CD14-positive monocyte (primary cell): ENCODE data around the gene ERBB4. TPM values are rescaled to one million over a fixed set of nuclear protein-coding genes. Genes with fewer than 3 reads are reported as not detected.

Experiments
- DNase-seq, 3 donors: peaks; one replicate each; pipeline ENCODE4 v3.0.0-alpha.2; 2011 to 2022
- H2AFZ ChIP-seq: 2 replicates; pipeline ENCODE4 v1.6.0; 2012; ENCODE audit warnings: mild to moderate bottlenecking, low read depth, low read length, inconsistent platforms; ENCODE audit not compliant: insufficient read depth, poor library complexity, severe bottlenecking
- H3K27ac ChIP-seq, 2 donors: 1 replicate in 1 of 2; 2 replicates in 1 of 2; pipeline ENCODE4 v1.5.1; 2012 to 2013; ENCODE audit warnings: low read length in 2 of 2, control low read depth in 1 of 2, inconsistent platforms in 1 of 2, low read depth in 1 of 2, mild to moderate bottlenecking in 1 of 2
- H3K27me3 ChIP-seq, 2 donors: one replicate each; pipeline versions ENCODE4 v1.6.0 to v1.6.1; 2011 to 2013; ENCODE audit warnings: low read length in 2 of 2; ENCODE audit not compliant: control insufficient read depth in 2 of 2, insufficient read depth in 2 of 2
- H3K36me3 ChIP-seq, 2 donors: replicated peaks in 1 of 2; 1 replicate in 1 of 2; 2 replicates in 1 of 2; pipeline versions ENCODE4 v1.5.1 to v1.6.1; 2012 to 2013; ENCODE audit warnings: low read length in 2 of 2, control low read depth in 1 of 2, inconsistent platforms in 1 of 2, mild to moderate bottlenecking in 1 of 2; ENCODE audit not compliant: insufficient read depth in 2 of 2, control insufficient read depth in 1 of 2
- H3K4me1 ChIP-seq, 2 donors: 1 replicate in 1 of 2; 2 replicates in 1 of 2; pipeline versions ENCODE4 v1.5.1 to v1.6.1; 2012 to 2013; ENCODE audit warnings: low read length in 2 of 2, control low read depth in 1 of 2, inconsistent platforms in 1 of 2, mild to moderate bottlenecking in 1 of 2, moderate library complexity in 1 of 2; ENCODE audit not compliant: insufficient read depth in 2 of 2, control insufficient read depth in 1 of 2
- H3K4me2 ChIP-seq: replicated peaks from 2 replicates; pipeline ENCODE3; 2012; ENCODE audit warnings: low read length, moderate library complexity, mild to moderate bottlenecking; ENCODE audit not compliant: poor library complexity, severe bottlenecking; ENCODE audit errors: extremely low read depth
- H3K4me3 ChIP-seq, 3 experiments: fragments of 200-600 bp in 1 of 3; sonication (generic) in 1 of 3; replicated peaks in 1 of 3; 1 replicate in 2 of 3; 2 replicates in 1 of 3; pipeline ENCODE4 v1.5.1; 2011 to 2013; ENCODE audit warnings: low read length in 3 of 3, mild to moderate bottlenecking in 3 of 3, control low read depth in 2 of 3, low read depth in 2 of 3, inconsistent platforms in 1 of 3, moderate library complexity in 1 of 3
- H3K79me2 ChIP-seq: 2 replicates; pipeline ENCODE4 v1.6.0; 2012; ENCODE audit warnings: mild to moderate bottlenecking, control low read depth, inconsistent platforms, low read length, moderate library complexity; ENCODE audit not compliant: insufficient read depth
- H3K9ac ChIP-seq: 2 replicates; pipeline ENCODE4 v1.6.0; 2017; ENCODE audit warnings: low read length, mild to moderate bottlenecking; ENCODE audit not compliant: insufficient read depth, poor library complexity, severe bottlenecking
- H3K9me3 ChIP-seq, 2 donors: replicated peaks in 1 of 2; 1 replicate in 1 of 2; 2 replicates in 1 of 2; pipeline versions ENCODE4 v1.5.1 to v1.6.1; 2012 to 2013; ENCODE audit warnings: low read length in 2 of 2, control low read depth in 1 of 2; ENCODE audit not compliant: control insufficient read depth in 1 of 2, insufficient read depth in 1 of 2
- H4K20me1 ChIP-seq: 2 replicates; pipeline ENCODE4 v1.6.0; 2012; ENCODE audit warnings: mild to moderate bottlenecking, low read length, control low read depth, moderate library complexity; ENCODE audit not compliant: insufficient read depth
- H3K27ac Mint-ChIP-seq, 7 donors: one replicate each; pipeline ENCODE4 v1.8.0; 2020; ENCODE audit warnings: mild to moderate bottlenecking in 7 of 7, mixed read lengths in 7 of 7, moderate library complexity in 6 of 7, inconsistent platforms in 2 of 7
- H3K27me3 Mint-ChIP-seq, 3 donors: one replicate each; pipeline ENCODE4 v1.8.0; 2021 to 2022; ENCODE audit warnings: low read depth in 3 of 3, mild to moderate bottlenecking in 3 of 3, mixed read lengths in 3 of 3, moderate library complexity in 3 of 3, inconsistent platforms in 1 of 3
- H3K36me3 Mint-ChIP-seq, 2 donors: one replicate each; pipeline ENCODE4 v1.8.0; 2020; ENCODE audit warnings: mixed read lengths in 2 of 2, inconsistent platforms in 1 of 2, mild to moderate bottlenecking in 1 of 2
- H3K4me1 Mint-ChIP-seq: one replicate; pipeline ENCODE4 v1.8.0; 2020; ENCODE audit warnings: mild to moderate bottlenecking, mixed read lengths
- H3K4me3 Mint-ChIP-seq, 2 donors: one replicate each; pipeline ENCODE4 v1.8.0; 2020; ENCODE audit warnings: mild to moderate bottlenecking in 2 of 2, mixed read lengths in 2 of 2, moderate library complexity in 1 of 2
- H3K9me3 Mint-ChIP-seq, 7 donors: one replicate each; pipeline ENCODE4 v1.8.0; 2020 to 2022; ENCODE audit warnings: mixed read lengths in 7 of 7, mild to moderate bottlenecking in 6 of 7, moderate library complexity in 6 of 7, inconsistent platforms in 2 of 7
- WGBS: methylation state at CpG from one replicate; pipeline ENCODE4 v1.1.5; 2013; ENCODE audit warnings: missing lambda C conversion rate; ENCODE audit not compliant: insufficient coverage; 5-methylcytosine and 5-hydroxymethylcytosine counted together
- intact Hi-C, 2 donors: fragments of 100-400 bp; cut with micrococcal nuclease; formaldehyde crosslinking; loops; one replicate each; pipeline versions ENCODE4 v1.15.0 to v1.15.1; 2023
- polyA plus RNA-seq, 3 donors: library from polyadenylated mRNA; depleted of rRNA in 1 of 3; unstranded in 2 of 3; stranded (reverse) in 1 of 3; fragments of 300-500 nt in 2 of 3; fragments of >200 nt in 1 of 3; fragmentation: Illumina TruSeq in 2 of 3; gene quantifications; 1 replicate in 2 of 3; 2 replicates in 1 of 3; pipeline ENCODE4 v1.2.3, GENCODE V29; 2012 to 2021
- TF ChIP-seq, protein P1 (sequence below): fragments of 200-600 bp; IDR thresholded peaks from one replicate; pipeline ENCODE4 v1.8.0; 2022; ENCODE audit warnings: antibody characterized with exemption, mild to moderate bottlenecking

ERBB4 gene
- polyA plus RNA-seq, 3 donors, result not detected

DNA sequence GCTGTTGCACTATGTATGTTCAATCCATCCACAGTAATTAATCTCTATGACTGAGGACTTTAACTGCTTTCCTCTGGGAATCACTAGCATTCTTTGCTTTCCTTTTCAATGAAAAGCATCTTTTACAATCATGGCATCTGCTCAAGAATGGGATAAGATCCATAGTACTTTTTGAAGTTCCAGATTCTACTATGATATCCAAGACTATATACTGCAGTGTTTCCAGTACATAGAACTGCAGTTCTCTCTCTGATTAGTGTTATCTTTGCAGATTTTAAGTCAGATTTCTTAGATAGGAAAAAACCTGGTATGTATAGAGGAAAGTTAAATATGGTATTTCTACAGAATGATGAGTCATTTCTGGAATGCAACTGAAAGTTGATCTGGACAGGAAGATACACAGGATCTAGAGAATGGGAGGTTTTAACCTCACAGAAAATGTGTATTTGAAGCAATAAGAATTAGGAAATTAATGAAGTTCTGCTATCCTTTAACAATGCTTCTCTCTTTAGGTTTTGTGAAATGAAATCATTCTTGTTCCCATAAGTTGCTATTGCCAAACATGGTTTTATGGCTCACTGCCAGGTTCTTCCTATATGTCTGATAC, 670.7 kb downstream of the ERBB4 start:
- no peak overlapping the region for H3K4me2 ChIP-seq
- no peak overlapping the region for H3K27ac ChIP-seq
- peak in 1 of 3 donors; percentile 3 for DNase-seq
- intact Hi-C loops, result no loop called here
- peaks cover 0 to 9% (median 4%) of the 10 kb centered on the region in 7 donors for H3K9me3 Mint-ChIP-seq
- H3K27ac Mint-ChIP-seq, result no peak overlapping the region
- no peak overlapping the region for H2AFZ ChIP-seq
- no peak overlapping the region for H3K4me3 ChIP-seq
- H3K27me3 ChIP-seq, result no peaks in the 10 kb centered on the region
- no peaks in the 10 kb centered on the region for H3K27me3 Mint-ChIP-seq
- H3K79me2 ChIP-seq, result no peaks in the 10 kb centered on the region
- peaks cover 6% of the 10 kb centered on the region for H3K4me1 Mint-ChIP-seq
- no peaks in the 10 kb centered on the region for H3K36me3 ChIP-seq
- H3K9ac ChIP-seq, result no peak overlapping the region
- TF ChIP-seq, protein P1, sequence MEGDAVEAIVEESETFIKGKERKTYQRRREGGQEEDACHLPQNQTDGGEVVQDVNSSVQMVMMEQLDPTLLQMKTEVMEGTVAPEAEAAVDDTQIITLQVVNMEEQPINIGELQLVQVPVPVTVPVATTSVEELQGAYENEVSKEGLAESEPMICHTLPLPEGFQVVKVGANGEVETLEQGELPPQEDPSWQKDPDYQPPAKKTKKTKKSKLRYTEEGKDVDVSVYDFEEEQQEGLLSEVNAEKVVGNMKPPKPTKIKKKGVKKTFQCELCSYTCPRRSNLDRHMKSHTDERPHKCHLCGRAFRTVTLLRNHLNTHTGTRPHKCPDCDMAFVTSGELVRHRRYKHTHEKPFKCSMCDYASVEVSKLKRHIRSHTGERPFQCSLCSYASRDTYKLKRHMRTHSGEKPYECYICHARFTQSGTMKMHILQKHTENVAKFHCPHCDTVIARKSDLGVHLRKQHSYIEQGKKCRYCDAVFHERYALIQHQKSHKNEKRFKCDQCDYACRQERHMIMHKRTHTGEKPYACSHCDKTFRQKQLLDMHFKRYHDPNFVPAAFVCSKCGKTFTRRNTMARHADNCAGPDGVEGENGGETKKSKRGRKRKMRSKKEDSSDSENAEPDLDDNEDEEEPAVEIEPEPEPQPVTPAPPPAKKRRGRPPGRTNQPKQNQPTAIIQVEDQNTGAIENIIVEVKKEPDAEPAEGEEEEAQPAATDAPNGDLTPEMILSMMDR, result no peak
- H3K4me3 Mint-ChIP-seq, result no peak overlapping the region
- no peaks in the 10 kb centered on the region for H3K36me3 Mint-ChIP-seq
- H3K9me3 ChIP-seq, result peaks cover 7 to 14% of the 10 kb centered on the region in 2 donors
- no peaks in the 10 kb centered on the region for H4K20me1 ChIP-seq
- H3K4me1 ChIP-seq, result no peaks in the 10 kb centered on the region

DNA sequence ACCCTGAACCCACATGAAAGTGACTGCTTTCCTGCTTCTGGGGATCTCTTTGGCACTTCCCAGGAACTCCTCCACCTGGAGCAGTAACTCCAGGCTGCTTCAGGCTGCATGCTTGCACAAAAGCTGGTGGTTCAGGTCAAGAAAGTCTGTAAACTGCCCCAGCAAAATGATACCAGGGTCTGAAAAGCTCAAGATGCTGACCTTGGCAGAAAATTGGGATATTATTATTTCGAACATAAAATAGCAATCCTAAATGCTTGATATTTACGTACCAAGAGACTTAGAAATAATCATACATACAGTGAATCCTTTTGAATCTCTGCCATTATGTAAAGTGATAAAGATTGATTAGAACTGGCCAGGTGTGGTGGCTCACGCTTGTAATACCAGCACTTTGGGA, 674.3 kb downstream of the ERBB4 start:
- H3K27me3 ChIP-seq, result no peaks in the 10 kb centered on the region
- intact Hi-C loops, result no loop called here
- no peak overlapping the region for H2AFZ ChIP-seq
- Mint-ChIP-seq H3K4me3 (no peak overlapping the region), H3K4me1 (peaks cover 6% of the 10 kb centered on the region), H3K9me3 (peaks cover 0 to 10% (median 7%) of the 10 kb centered on the region in 7 donors), H3K27ac (peak overlapping the region in 2 of 7 donors; percentile 6 to 41), H3K27me3 (no peaks in the 10 kb centered on the region), H3K36me3 (no peaks in the 10 kb centered on the region)
- no peaks in the 10 kb centered on the region for H3K36me3 ChIP-seq
- no peak overlapping the region for H3K4me3 ChIP-seq
- no peaks in the 10 kb centered on the region for H3K4me1 ChIP-seq
- TF ChIP-seq, protein P1, result no peak
- H4K20me1 ChIP-seq, result no peaks in the 10 kb centered on the region
- DNase-seq, result no peak
- H3K27ac ChIP-seq, result no peak overlapping the region
- WGBS, result no CpG with 5 or more reads among the region's 3 CpGs
- no peak overlapping the region for H3K9ac ChIP-seq
- peaks cover 11 to 16% of the 10 kb centered on the region in 2 donors for H3K9me3 ChIP-seq
- no peak overlapping the region for H3K4me2 ChIP-seq
- no peaks in the 10 kb centered on the region for H3K79me2 ChIP-seq
